Osteocyte (in vitro differentiated cells): ENCODE results near the gene CPSF4L. TPM values are rescaled to one million over a fixed set of nuclear protein-coding genes. Genes with fewer than 3 reads are reported as not detected.

ENCODE experiments used
- DNase-seq: peaks from one replicate; pipeline ENCODE4 v3.0.0; 2021; ENCODE audit warnings: mixed read lengths; ENCODE audit not compliant: unreplicated experiment; ENCODE audit errors: extremely low spot score
- H3K27ac Mint-ChIP-seq: one replicate; pipeline ENCODE4 v1.8.0; 2021; ENCODE audit warnings: mild to moderate bottlenecking, mixed read lengths; ENCODE audit not compliant: unreplicated experiment
- H3K27me3 Mint-ChIP-seq: one replicate; pipeline ENCODE4 v1.8.0; 2021; ENCODE audit warnings: mixed read lengths; ENCODE audit not compliant: unreplicated experiment
- H3K36me3 Mint-ChIP-seq: one replicate; pipeline ENCODE4 v1.8.0; 2021; ENCODE audit warnings: mixed read lengths; ENCODE audit not compliant: unreplicated experiment
- H3K4me1 Mint-ChIP-seq: one replicate; pipeline ENCODE4 v1.8.0; 2021; ENCODE audit warnings: mixed read lengths; ENCODE audit not compliant: unreplicated experiment
- H3K4me3 Mint-ChIP-seq: one replicate; pipeline ENCODE4 v1.8.0; 2021; ENCODE audit warnings: mild to moderate bottlenecking, moderate library complexity, mixed read lengths; ENCODE audit not compliant: unreplicated experiment
- H3K9me3 Mint-ChIP-seq: one replicate; pipeline ENCODE4 v1.8.0; 2021; ENCODE audit warnings: mixed read lengths; ENCODE audit not compliant: unreplicated experiment
- CTCF ChIP-seq: fragments of 200-600 bp; sonication (generic); IDR thresholded peaks from 2 replicates; pipeline ENCODE4 v1.5.0; 2021; ENCODE audit warnings: antibody characterized with exemption, mild to moderate bottlenecking, moderate library complexity
- total RNA-seq: library from RNA; stranded (reverse); gene quantifications from 2 replicates; pipeline ENCODE4 v1.2.1, GENCODE V29; 2021

CPSF4L gene
- total RNA-seq, 1 donor from 2014 or later: not detected

- peaks cover 59% of the 10 kb centered on the region for H3K4me1 Mint-ChIP-seq
- H3K27me3 Mint-ChIP-seq: no peaks in the 10 kb centered on the region
- no peaks in the 10 kb centered on the region for H3K36me3 Mint-ChIP-seq
- H3K4me3 Mint-ChIP-seq: peak overlapping the region; percentile 35
- H3K9me3 Mint-ChIP-seq: no peaks in the 10 kb centered on the region
- TF ChIP-seq CTCF: no peak
- DNase-seq: no peak
- H3K27ac Mint-ChIP-seq: peak overlapping the region; percentile 99
Measured at GRCh38 chr17:73307130-73307529, 45.5 kb upstream of the CPSF4L start.

- TF ChIP-seq CTCF: no peak
- Mint-ChIP-seq H3K27me3 (no peaks in the 10 kb centered on the region), H3K4me1 (peaks cover 65% of the 10 kb centered on the region), H3K9me3 (no peaks in the 10 kb centered on the region), H3K4me3 (peak overlapping the region; percentile 70), H3K36me3 (no peaks in the 10 kb centered on the region), H3K27ac (peak overlapping the region; percentile 99)
- no peak for DNase-seq
Measured at GRCh38 chr17:73305845-73306836, 44.5 kb upstream of the CPSF4L start.

GRCh38 chr17:73304971-73305812 is 43.5 kb upstream of the CPSF4L start:
- peaks cover 73% of the 10 kb centered on the region for H3K4me1 Mint-ChIP-seq
- H3K4me3 Mint-ChIP-seq: peak overlapping the region; percentile 70
- DNase-seq: peak; percentile 91

GRCh38 chr17:73304438-73304837 is 42.8 kb upstream of the CPSF4L start:
- H3K27ac Mint-ChIP-seq: peak overlapping the region; percentile 99
- no peak for TF ChIP-seq CTCF
- no peaks in the 10 kb centered on the region for H3K9me3 Mint-ChIP-seq
- no peaks in the 10 kb centered on the region for H3K27me3 Mint-ChIP-seq
- no peaks in the 10 kb centered on the region for H3K36me3 Mint-ChIP-seq
- H3K4me3 Mint-ChIP-seq: peak overlapping the region; percentile 70
- peaks cover 73% of the 10 kb centered on the region for H3K4me1 Mint-ChIP-seq
- no peak for DNase-seq

More at GRCh38 chr17:73304971-73305812, 43.5 kb upstream of the CPSF4L start:
- Mint-ChIP-seq H3K9me3 (no peaks in the 10 kb centered on the region), H3K36me3 (no peaks in the 10 kb centered on the region), H3K27ac (peak overlapping the region; percentile 99), H3K27me3 (no peaks in the 10 kb centered on the region)
- TF ChIP-seq CTCF: peak; percentile 56

- H3K4me1 Mint-ChIP-seq: peaks cover 72% of the 10 kb centered on the region
- no peak for DNase-seq
- H3K4me3 Mint-ChIP-seq: no peak overlapping the region
Measured at GRCh38 chr17:73302189-73302588, 40.5 kb upstream of the CPSF4L start.

More at GRCh38 chr17:73302189-73302588, 40.5 kb upstream of the CPSF4L start:
- no peak for TF ChIP-seq CTCF
- Mint-ChIP-seq H3K27me3 (no peaks in the 10 kb centered on the region), H3K36me3 (peaks cover 1% of the 10 kb centered on the region), H3K27ac (peak overlapping the region; percentile 29), H3K9me3 (no peaks in the 10 kb centered on the region)
